ENCODE measurements around the gene VARS2.
"Not testable (repeated sequence)": the region's sequence is repeated elsewhere in the genome, so short reads cannot be mapped to it uniquely, and the experiment has no call there.

Gene VARS2

DNA sequence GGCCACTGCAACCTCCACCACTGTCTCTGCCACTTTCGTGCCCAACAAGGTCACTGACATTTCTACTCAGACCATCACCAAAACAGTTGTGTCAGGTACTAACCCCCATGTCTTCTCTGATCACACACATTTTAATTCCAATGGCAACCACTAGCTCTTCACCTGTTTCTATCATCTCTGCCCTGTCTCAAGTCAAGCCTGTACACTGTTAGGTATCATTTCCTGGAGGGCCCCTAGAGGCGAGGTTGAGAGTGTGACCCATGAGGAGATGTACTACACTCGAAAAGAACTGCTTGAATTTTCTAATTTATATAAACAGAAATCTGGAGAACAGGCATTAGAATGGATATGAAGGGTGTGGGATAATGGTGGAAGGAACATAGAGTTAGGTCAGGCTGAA is 52.1 kb downstream of the VARS2 start:
- DNase-seq: no peak

DNA sequence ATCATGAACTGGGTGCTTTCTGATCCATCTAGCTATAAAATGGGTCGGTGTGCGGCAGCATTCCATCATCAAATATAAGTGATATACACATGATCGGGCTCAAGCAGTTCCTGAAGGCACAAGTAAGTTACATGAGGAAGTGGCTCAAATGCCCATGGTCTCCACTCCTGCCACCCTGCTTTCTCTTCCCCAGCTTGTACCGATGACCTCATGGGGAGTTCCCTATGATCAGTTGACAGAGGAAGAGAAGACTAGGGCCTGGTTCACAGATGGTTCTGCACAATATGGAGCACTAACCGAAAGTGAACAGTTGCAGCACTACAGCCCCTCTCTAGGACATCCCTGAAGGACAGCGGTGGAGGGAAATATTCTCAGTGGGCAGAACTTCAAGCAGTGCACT is 55.1 kb downstream of the VARS2 start:
- not testable (repeated sequence) for DNase-seq

DNA sequence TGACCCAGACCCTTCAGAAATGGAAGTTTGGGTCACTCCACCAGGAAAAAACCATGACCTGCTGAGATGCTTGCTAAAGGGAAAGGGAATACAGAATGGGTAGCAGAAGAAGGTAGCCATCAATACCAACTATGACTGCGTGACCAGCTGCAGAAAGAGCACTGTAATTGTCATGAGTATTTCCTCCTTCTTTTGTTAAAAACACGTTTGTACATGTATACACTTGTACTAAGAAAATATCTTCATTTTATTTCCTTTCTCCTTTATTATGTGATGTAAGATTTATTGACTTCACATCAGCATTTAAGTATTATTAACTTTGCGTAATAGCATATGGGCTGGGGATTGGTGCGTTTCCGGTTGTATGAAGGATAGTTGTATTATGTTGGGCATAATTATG is 56.9 kb downstream of the VARS2 start:
- DNase-seq: no peak

DNA sequence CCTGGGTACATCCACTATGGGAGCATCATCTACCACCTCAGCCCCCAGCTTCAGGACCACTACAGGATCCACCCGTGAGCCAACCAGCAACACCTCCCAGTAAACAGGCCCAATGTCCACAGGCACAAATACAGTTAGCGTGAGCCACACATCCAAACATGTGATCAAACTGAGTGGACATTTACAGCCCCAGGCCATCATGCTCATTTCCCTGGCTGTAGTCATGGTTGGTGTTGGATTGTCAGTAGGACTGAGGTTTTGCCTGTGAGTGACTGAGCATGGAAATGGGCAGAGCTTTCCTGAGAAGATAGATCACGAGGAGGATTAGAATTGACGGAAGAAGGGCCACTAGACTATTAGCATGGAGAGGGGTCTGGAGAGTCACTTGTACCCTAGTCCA is 58.8 kb downstream of the VARS2 start:
- DNase-seq: no peak

DNA sequence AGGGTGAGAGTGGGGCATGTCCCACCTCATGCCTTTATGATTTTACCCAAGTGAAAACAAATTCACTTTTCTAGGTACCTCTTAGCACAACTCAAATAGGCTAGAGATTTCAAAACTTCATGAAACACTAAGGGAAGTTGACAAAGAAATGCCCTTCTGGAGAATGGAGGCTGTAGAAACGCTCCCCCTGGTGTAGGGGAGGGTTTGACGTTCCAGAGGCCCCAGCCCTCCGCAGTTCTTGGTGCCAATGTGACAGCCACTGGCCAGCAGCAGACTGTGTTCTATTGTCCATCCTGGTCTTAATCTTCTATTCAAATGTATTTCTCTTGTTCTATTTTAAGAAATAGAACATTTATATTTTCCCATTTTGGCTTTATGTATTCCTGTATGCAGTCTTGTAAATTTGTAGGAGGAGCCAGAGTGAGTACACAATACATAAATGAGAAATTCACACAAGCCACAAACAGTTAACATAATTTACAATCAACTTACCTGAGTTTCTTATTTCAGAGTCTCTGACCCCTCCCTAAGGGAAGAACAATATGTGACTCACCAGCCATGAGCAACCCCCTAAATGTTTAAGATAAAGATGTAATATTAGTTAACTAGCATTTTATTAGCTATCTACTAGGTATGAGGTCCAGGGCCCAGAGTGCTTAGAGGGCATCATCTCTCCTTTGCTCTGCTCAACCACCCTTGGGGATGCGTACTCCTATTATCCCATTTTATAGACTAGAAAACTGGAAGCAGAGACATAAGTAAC is 60.6 kb downstream of the VARS2 start:
- no peak for DNase-seq
